GM19467 (cell line): ENCODE results near the gene VWC2L.

Source experiments
- ATAC-seq: cut with Tn5 transposase; IDR thresholded peaks from one replicate; pipeline ENCODE4 v1.9.1; 2021; ENCODE audit warnings: mild to moderate bottlenecking, moderate library complexity; ENCODE audit not compliant: unreplicated experiment

The VWC2L gene

DNA sequence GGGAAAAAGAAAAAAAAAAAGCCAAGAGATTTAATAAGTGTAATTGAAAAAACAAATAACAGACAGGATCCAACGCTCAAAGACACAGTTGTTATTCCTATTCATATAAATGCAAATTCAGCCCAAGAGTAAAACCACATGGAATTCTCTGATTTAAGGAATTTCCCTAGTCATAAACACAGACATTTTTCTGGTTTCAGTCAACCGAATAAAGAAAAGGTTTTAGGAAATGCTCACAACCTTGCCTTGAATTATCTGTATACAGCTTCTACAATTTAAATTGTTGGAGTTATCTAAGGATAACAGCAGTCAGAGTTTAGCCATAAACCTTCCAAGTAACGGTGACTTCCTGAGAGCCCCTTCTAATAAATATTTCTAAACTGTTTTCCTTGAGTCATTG is 122.7 kb downstream of the VWC2L start:
- ATAC-seq, result no peak

DNA sequence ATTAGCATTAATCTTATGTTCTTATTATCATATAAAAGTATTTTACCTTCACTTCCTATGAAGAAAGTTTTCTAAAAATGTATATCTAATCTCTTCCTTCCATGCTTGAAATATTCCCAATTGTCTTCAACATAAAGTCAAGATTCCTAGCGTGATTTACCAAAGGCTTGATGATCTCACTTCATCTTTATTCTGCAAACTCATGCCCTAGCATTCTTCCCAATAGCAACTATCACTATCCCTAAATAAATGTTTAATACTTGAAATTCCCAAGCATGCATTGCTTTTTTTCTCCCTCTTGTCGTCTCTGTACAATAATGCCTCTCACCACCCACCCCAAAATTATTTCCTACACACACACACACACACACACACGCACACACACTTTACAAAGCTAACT is 125.8 kb downstream of the VWC2L start:
- ATAC-seq, result no peak

- no peak for ATAC-seq
Observed at GRCh38 chr2:214537929-214538328, 127.1 kb downstream of the VWC2L start.

- ATAC-seq, result no peak
Observed at GRCh38 chr2:214542295-214542694, 131.4 kb downstream of the VWC2L start.

DNA sequence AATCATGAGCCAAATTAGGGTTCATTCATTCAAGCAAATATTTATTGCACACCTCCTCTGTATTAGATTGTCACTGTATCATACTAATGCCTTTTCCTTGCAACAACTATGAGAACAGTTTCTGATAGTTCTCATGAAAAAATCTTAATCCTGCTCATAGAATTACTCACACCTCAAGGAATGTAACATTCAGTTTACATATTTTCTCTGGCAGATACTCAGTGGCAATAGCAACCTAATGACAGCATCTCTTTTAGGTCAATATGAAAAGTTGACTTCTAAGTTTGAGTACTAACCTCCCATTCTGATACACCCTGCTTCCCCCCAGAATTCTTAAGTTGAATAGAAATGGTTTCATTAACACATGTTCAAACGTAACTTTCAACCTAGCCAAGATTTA is 132.0 kb downstream of the VWC2L start:
- no peak for ATAC-seq

DNA sequence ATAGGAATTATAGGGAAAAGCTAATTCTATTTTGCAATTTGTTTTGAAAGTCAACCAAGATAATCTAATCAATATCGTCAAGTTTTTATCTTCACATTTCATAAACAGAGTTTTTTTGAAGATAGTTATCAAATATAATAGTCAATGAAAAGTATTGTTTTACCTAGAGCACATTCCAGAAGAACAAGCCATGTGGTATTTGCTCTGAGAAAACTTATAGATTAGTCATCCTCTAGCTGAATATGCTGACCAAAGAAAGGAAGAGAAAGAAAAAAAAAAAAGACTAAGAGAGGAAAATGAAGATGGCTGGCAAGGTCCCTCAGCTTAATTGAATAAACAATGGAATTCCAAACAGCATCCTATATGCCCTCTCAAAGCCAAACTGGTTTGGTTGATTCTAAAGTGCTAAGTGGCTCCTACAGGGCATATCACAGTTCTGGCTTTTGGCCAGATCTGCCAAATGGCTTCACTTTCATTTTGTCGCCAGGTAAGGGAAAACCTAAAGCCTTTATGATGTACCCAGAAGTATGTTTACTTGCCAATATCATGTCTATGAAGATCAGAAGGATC is 132.6 kb downstream of the VWC2L start:
- no peak for ATAC-seq

DNA sequence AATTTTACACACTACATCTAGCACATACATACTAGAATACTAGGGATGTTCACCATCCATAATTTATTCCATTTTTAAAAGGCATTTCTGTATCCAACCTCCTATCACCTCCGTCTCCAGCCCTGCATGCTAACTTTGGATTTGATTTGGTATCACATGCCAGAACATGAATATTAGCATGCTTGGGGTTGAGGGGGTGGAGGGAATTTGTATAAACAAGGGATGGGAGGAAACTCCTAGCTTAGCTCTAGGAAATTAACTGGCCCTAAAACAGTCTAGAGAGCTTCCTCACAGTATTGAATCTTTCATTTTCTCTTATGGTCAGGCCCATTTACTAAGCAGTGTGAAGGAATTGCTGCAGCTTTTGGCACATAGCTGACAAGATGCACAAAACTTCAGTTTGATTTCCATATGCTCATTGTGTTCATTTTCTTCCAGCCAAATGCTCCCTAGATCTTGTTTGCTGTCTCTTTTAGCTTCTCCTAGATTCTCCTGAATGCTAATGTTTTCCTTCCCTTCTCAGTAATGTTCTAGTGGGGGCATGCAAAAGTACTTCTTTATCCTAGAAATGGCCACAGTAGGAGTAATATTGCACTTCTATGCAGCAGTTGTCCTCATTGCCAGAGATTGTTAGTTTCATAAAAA is 135.2 kb downstream of the VWC2L start:
- no peak for ATAC-seq

DNA sequence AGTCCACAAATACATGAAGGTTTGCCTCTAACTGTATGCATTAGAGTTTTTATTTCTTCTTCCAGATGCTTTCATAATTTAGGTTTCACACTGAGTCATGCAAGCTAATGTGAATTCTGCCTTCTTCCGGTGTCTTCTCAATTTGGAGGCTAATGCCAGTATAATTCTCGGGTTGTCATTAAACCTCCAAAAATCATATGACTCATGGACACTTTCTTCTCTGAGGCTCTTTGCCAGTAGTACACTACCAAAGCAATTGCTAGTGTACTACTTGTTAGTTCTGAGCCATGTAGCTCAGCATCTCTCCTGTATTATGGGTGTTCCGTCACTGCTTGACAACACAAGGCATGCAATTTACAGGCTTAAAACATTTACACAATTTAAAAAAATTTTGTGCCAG is 137.1 kb downstream of the VWC2L start:
- ATAC-seq, result no peak

DNA sequence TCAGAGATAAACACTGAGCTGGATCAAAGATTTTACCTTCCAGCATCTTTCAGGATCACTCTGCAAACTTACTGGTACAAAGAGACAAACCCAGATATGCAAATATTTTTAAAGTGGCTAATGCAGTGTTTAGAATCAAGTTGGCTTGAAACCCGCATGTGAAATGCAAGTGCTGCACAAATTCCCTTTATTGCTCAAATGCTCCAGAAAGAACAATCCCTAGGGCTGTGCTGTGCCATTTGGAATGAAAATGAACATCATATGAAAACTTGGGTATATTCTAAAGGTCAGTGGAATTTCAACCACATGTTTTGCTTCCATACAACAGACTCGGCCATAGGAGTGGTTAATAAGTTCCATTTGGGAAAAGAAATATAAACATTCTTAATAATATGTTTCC is 139.1 kb downstream of the VWC2L start:
- no peak for ATAC-seq

DNA sequence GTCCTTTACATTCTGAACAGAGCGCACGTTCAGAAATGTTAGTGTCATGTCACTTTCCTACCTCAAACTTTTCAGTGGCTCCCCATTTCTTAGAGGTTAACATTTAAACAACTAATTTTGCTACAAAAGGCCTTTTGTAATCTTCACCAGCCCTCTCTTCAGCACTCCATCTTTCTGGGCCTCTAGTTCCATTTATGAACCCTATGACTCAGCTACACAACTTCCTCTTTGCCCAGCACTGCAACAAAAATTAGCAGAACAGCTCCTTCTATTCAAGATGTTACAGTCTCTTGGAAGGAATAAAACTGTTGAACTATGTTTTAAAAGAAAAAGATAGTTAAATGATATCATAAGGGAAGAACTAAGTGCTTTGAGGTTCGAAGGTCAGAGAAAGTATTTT is 139.9 kb downstream of the VWC2L start:
- no peak for ATAC-seq

- no peak for ATAC-seq
Observed at GRCh38 chr2:214557884-214558283, 147.0 kb downstream of the VWC2L start.

- no peak for ATAC-seq
Observed at GRCh38 chr2:214558341-214558740, 147.5 kb downstream of the VWC2L start.

- ATAC-seq, result no peak
Observed at GRCh38 chr2:214560176-214560575, 149.3 kb downstream of the VWC2L start.

DNA sequence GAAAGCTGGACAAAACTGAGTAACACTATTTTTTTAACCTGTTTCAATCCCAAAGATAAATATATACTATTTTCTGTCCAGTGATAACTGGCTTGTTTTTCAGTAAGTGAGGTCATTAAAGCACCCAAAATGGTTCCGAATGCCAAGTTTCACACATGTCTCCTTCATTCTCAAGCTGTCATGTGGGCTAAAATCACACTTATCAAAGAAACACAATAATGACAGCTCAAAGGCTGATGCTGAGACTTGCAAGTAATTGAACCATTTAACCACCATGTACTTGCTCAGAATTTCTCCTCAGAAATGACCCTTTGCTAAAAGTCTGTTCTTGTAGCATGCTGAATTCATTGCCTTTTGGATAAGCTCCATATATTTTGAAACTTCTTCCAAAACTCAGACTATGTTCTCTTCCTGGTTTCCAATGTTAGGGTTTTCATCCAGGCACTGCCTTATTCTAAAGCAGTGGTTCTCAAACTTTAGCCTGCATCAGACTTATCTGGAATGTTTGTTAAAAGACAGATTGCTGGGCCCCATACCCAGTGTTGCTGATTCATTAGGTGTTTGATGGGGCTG is 149.8 kb downstream of the VWC2L start:
- no peak for ATAC-seq

DNA sequence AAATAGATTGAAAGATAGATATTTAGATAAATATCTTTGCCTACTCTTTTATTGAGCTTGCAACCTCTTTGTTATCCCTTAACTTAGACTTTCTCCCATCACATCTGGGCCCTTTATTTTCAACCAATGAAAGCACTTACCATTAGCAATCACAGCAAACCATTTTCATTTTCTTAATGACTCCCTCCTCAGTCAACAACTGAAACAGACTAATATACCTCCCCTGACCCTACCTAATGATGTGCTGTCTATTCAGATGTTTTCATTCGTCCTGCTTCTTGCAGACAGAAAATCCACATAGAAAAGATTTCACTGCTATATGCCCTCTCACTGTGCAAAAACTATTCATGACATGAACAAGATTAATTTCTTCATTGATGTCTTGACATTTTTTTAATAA is 154.4 kb downstream of the VWC2L start:
- ATAC-seq, result no peak

DNA sequence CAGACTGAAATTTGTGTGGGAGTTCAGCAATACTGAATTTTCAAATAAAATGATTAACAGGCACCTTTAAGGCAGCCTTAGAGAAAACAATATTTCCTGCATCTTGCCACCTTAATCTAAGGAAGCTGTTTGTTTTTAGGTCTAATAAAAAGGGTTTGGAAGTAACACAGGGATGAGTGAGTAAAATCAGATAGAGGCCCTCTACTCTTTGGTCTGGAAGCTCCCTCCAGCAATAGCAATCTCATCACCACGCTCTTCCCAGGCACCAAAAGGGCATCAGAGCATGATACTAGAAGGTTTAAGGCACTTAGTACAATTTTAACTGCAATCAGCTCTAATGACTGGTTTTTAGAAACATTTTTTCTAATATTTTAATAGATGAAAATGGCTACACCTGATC is 155.6 kb downstream of the VWC2L start:
- no peak for ATAC-seq

DNA sequence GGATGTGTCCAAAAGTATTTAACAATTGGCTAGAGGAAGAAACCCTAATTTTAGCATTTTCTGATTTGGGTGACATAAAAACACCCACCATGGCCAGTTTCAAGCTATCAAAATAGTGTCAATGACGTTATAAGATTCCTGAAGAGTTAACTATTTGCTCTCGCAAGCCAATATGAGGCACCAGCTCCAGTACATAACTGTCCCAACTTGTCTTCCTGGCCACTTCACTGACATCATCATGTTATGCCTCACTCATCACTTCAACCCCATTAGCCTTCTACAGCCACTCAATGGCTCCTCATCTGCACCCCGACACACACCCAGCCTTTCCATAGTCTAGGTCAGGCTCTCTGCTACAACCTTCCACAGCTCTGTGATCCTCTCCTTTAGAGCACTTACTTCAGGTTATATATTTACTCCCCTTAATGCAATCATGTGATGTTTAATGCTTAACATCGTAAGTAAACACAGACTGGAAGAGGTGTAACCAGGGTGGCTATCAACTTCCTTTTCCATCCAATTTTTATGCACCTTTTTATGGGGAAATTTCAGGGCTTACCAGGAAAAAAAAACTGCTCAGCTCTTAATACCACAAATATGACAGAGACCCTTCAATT is 158.7 kb downstream of the VWC2L start:
- no peak for ATAC-seq

GRCh38 chr2:214574084-214574781 is 163.4 kb downstream of the VWC2L start:
- no peak for ATAC-seq

GRCh38 chr2:214575030-214575429 is 164.2 kb downstream of the VWC2L start:
- no peak for ATAC-seq

GRCh38 chr2:214575465-214575864 is 164.6 kb downstream of the VWC2L start:
- ATAC-seq, result no peak

- no peak for ATAC-seq
Observed at GRCh38 chr2:214577769-214578168, 166.9 kb downstream of the VWC2L start.

DNA sequence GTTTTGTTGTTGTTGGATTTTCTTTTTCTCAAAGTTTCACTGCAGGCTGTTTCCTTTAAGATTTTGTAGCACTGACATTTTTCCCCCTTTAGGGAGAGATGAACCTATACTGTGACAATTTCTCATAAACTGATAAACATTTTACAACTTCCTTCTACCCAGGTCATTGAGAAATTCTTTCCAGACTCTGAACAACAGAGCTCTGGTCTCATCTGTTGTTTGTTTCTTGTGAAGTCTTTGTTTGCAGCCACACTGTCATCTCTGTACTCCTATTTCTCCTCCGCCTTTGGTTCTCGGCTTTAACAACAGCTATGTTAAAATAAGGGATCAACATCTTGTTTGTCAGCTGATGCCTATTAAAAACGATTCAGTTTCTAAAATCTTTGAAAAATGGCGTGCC is 167.6 kb downstream of the VWC2L start:
- no peak for ATAC-seq
